Activated CD4-positive, alpha-beta T cell treated with anti-CD3 and anti-CD28 coated beads, Interleukin-2, amount 50 U/mL, for 1 hour (primary cell): ENCODE measurements around the gene ITPRIP.

Experiments
- DNase-seq: peaks from one replicate; pipeline ENCODE4 v3.0.0-alpha.2; 2020

Gene ITPRIP

GRCh38 chr10:104279550-104280259 is 58.6 kb downstream of the ITPRIP start:
- no peak for DNase-seq

GRCh38 chr10:104277785-104278184 is 60.5 kb downstream of the ITPRIP start:
- no peak for DNase-seq

GRCh38 chr10:104276192-104276591 is 62.1 kb downstream of the ITPRIP start:
- DNase-seq = no peak

- DNase-seq = peak; percentile 41
These were observed 63.2 kb downstream of the ITPRIP start for GRCh38 chr10:104274762-104275721.

- DNase-seq = no peak
These were observed 64.2 kb downstream of the ITPRIP start for GRCh38 chr10:104273899-104274575.

GRCh38 chr10:104273286-104273685 is 65.0 kb downstream of the ITPRIP start:
- DNase-seq = no peak

- DNase-seq = peak; percentile 97
These were observed 69.3 kb downstream of the ITPRIP start, which contains the start of gene GSTO2 for GRCh38 chr10:104268713-104269645. Gene GSTO2, plus strand, starts transcription at chr10:104269184. Its CDS starts 5,732 bp downstream, at chr10:104274916.

- no peak for DNase-seq
These were observed 69.9 kb downstream of the ITPRIP start for GRCh38 chr10:104268405-104268712.

- DNase-seq = no peak
These were observed 70.4 kb downstream of the ITPRIP start for GRCh38 chr10:104267721-104268404.

- DNase-seq = no peak
These were observed 73.5 kb downstream of the ITPRIP start for GRCh38 chr10:104264783-104265182.

- DNase-seq = no peak
These were observed 76.2 kb downstream of the ITPRIP start for GRCh38 chr10:104262055-104262454.

GRCh38 chr10:104260775-104261115 is 77.5 kb downstream of the ITPRIP start:
- DNase-seq = no peak

- no peak for DNase-seq
These were observed 78.1 kb downstream of the ITPRIP start for GRCh38 chr10:104259999-104260774.
